Fibroblast of villous mesenchyme (primary cell): ENCODE measurements around the gene OTOR. TPM values are rescaled to one million over a fixed set of nuclear protein-coding genes. Genes with fewer than 3 reads are reported as not detected.

ENCODE experiments used
- DNase-seq: peaks from one replicate; pipeline ENCODE4 v3.0.0-alpha.2; 2010; ENCODE audit warnings: low read depth
- H3K4me3 ChIP-seq: 2 replicates; pipeline ENCODE4 v1.5.1; 2011; ENCODE audit warnings: low read depth, mild to moderate bottlenecking, low read length
- total RNA-seq: library from RNA; depleted of rRNA; stranded (reverse); fragments of >200 nt; gene quantifications from 2 replicates; pipeline ENCODE4 v1.2.3, GENCODE V29; 2012
- TF ChIP-seq, protein P1 (sequence below): IDR thresholded peaks from 2 replicates; pipeline ENCODE4 v1.5.1; 2012; ENCODE audit warnings: low read depth, mild to moderate bottlenecking, low read length; ENCODE audit not compliant: insufficient read depth

The OTOR gene
- total RNA-seq, 1 donor = not detected

DNA sequence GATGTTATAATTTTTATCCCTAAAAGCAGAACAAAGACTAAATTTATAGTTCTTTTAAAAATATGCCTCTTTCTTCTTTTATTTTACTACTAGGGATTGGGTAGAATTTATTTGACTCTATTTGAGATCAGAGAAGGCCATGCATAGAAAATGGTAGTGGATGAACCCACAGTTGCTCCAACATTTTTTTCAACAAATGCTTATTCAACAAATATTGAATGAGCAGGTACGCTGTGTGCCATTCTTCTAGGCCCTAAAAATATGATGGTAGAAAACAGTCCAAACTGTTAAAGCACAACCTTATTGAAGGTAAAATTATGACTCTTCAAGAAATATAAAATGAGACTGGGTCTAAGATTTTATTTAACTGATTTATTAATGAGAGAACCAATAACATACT lies 30.0 kb downstream of the OTOR start:
- no peak overlapping the region for H3K4me3 ChIP-seq
- DNase-seq = no peak
- TF ChIP-seq, protein P1, sequence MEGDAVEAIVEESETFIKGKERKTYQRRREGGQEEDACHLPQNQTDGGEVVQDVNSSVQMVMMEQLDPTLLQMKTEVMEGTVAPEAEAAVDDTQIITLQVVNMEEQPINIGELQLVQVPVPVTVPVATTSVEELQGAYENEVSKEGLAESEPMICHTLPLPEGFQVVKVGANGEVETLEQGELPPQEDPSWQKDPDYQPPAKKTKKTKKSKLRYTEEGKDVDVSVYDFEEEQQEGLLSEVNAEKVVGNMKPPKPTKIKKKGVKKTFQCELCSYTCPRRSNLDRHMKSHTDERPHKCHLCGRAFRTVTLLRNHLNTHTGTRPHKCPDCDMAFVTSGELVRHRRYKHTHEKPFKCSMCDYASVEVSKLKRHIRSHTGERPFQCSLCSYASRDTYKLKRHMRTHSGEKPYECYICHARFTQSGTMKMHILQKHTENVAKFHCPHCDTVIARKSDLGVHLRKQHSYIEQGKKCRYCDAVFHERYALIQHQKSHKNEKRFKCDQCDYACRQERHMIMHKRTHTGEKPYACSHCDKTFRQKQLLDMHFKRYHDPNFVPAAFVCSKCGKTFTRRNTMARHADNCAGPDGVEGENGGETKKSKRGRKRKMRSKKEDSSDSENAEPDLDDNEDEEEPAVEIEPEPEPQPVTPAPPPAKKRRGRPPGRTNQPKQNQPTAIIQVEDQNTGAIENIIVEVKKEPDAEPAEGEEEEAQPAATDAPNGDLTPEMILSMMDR = no peak

GRCh38 chr20:16781496-16781895 lies 33.3 kb downstream of the OTOR start:
- H3K4me3 ChIP-seq = no peak overlapping the region
- no peak for DNase-seq
- TF ChIP-seq, protein P1 = no peak

DNA sequence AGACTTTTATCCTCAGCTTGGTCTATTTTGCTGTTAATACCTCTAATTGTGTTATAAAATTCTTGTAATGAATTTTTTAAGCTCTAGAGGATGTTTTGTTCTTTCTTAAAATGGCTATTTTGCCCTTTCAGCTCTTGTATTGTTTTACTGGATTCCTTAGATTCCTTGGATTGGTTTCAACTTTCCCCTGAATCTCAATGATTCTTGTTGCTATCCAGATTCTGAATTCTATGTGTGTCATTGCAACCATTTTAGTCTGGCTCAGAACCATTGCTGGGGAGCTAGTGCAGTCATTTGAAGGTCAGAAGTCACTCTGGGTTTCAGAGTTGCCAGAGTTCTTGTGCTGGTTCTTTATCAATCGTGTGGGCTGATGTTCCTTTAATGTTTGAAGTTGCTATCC lies 37.1 kb downstream of the OTOR start:
- DNase-seq = no peak
- TF ChIP-seq, protein P1 = no peak
- H3K4me3 ChIP-seq = no peak overlapping the region

Other genes with a start within 250 kb of the OTOR start
- gene KIF16B, start 174.9 kb upstream of the OTOR start, total RNA-seq = 11.0 and 13.4 TPM in 2 replicates
- 43.8 and 51.4 TPM in 2 replicates for gene SNRPB2, start 18.3 kb upstream of the OTOR start, total RNA-seq